ENCODE measurements around the gene FOXC1. TPM values are rescaled to one million over a fixed set of nuclear protein-coding genes. Genes with fewer than 3 reads are reported as not detected.

FOXC1 gene
- total RNA-seq, 1 experiment from 2014 or later = 7.3 TPM

- no peaks in the 10 kb centered on the region for H4K20me1 ChIP-seq (ENCODE audit: low read length)
- no peak for TF ChIP-seq EZH2 (IDR thresholded peaks at IDR 0.05; ENCODE audit: low read length, unreplicated experiment)
- TF ChIP-seq CTCF (conservative IDR thresholded peaks at IDR 0.05; ENCODE audit: low read depth, low read length) = no peak
- no peak for TF ChIP-seq EZH2phosphoT487 (IDR thresholded peaks at IDR 0.05; ENCODE audit: borderline replicate concordance, low read length)
- H3K79me2 ChIP-seq (ENCODE audit: low read length) = no peaks in the 10 kb centered on the region
- H2AFZ ChIP-seq (ENCODE audit: low read length) = no peak overlapping the region
- no peaks in the 10 kb centered on the region for H3F3A ChIP-seq (ENCODE audit: low read length, unreplicated experiment)
- H3K27ac ChIP-seq (ENCODE audit: low read length) = no peak overlapping the region
- H3K4me2 ChIP-seq (ENCODE audit: low read length) = no peak overlapping the region
- no peaks in the 10 kb centered on the region for H3K9me3 ChIP-seq (ENCODE audit: low read length)
- H3K36me3 ChIP-seq (ENCODE audit: low read depth, low read length) = no peaks in the 10 kb centered on the region
- ChIA-PET POLR2A (ENCODE audit: unreplicated experiment) (no interaction called here), CTCF (no interaction called here)
- intact Hi-C loops (cut with micrococcal nuclease) = no loop called here
- H3K4me1 ChIP-seq (ENCODE audit: insufficient read depth, low read length) = no peaks in the 10 kb centered on the region
- no peak for DNase-seq
- H3K9ac ChIP-seq (ENCODE audit: low read length) = no peak overlapping the region
- H3K4me3 ChIP-seq (ENCODE audit: low read length) = no peak overlapping the region
- no peaks in the 10 kb centered on the region for H3K9me2 ChIP-seq (replicated peaks; ENCODE audit: low read length)
- peaks cover 31% of the 10 kb centered on the region for H3K27me3 ChIP-seq (ENCODE audit: low read length)
- no peak for ATAC-seq
- BruUV-seq (replicated peaks) = no TSS peak
Measured at GRCh38 chr6:1580585-1580984, 29.1 kb upstream of the FOXC1 start.

GRCh38 chr6:1581120-1581991 lies 28.4 kb upstream of the FOXC1 start:
- ATAC-seq (no peak), DNase-seq (no peak)
- Histone ChIP-seq H3K9me3 (ENCODE audit: low read length) (no peaks in the 10 kb centered on the region), H3K4me2 (ENCODE audit: low read length) (no peak overlapping the region), H3F3A (ENCODE audit: low read length, unreplicated experiment) (no peaks in the 10 kb centered on the region), H4K20me1 (ENCODE audit: low read length) (no peaks in the 10 kb centered on the region), H3K9me2 (replicated peaks; ENCODE audit: low read length) (no peaks in the 10 kb centered on the region), H3K27me3 (ENCODE audit: low read length) (peaks cover 39% of the 10 kb centered on the region), H2AFZ (ENCODE audit: low read length) (no peak overlapping the region), H3K36me3 (ENCODE audit: low read depth, low read length) (no peaks in the 10 kb centered on the region), H3K9ac (ENCODE audit: low read length) (no peak overlapping the region), H3K4me1 (ENCODE audit: insufficient read depth, low read length) (no peaks in the 10 kb centered on the region), H3K27ac (ENCODE audit: low read length) (no peak overlapping the region), H3K79me2 (ENCODE audit: low read length) (no peaks in the 10 kb centered on the region), H3K4me3 (ENCODE audit: low read length) (no peak overlapping the region)
- intact Hi-C loops (cut with micrococcal nuclease) = no loop called here
- POLR2A ChIA-PET (ENCODE audit: unreplicated experiment) = no interaction called here
- CTCF ChIA-PET = no interaction called here
- no TSS peak for BruUV-seq (replicated peaks)
- TF ChIP-seq EZH2 (IDR thresholded peaks at IDR 0.05; ENCODE audit: low read length, unreplicated experiment) = no peak
- TF ChIP-seq CTCF (conservative IDR thresholded peaks at IDR 0.05; ENCODE audit: low read depth, low read length) = no peak
- TF ChIP-seq EZH2phosphoT487 (IDR thresholded peaks at IDR 0.05; ENCODE audit: borderline replicate concordance, low read length) = no peak

GRCh38 chr6:1584146-1584545 lies 25.6 kb upstream of the FOXC1 start:
- CTCF ChIA-PET = no interaction called here

More at GRCh38 chr6:1584146-1584545, 25.6 kb upstream of the FOXC1 start:
- no peaks in the 10 kb centered on the region for H3K4me1 ChIP-seq (ENCODE audit: insufficient read depth, low read length)
- no peak for DNase-seq
- no peak overlapping the region for H3K4me3 ChIP-seq (ENCODE audit: low read length)
- no peak for TF ChIP-seq EZH2phosphoT487 (IDR thresholded peaks at IDR 0.05; ENCODE audit: borderline replicate concordance, low read length)
- no peak for TF ChIP-seq CTCF (conservative IDR thresholded peaks at IDR 0.05; ENCODE audit: low read depth, low read length)
- TF ChIP-seq EZH2 (IDR thresholded peaks at IDR 0.05; ENCODE audit: low read length, unreplicated experiment) = no peak
- H3K36me3 ChIP-seq (ENCODE audit: low read depth, low read length) = no peaks in the 10 kb centered on the region
- POLR2A ChIA-PET (ENCODE audit: unreplicated experiment) = no interaction called here
- peaks cover 30% of the 10 kb centered on the region for H3K27me3 ChIP-seq (ENCODE audit: low read length)
- no peaks in the 10 kb centered on the region for H3K79me2 ChIP-seq (ENCODE audit: low read length)
- H2AFZ ChIP-seq (ENCODE audit: low read length) = no peak overlapping the region
- no peak for ATAC-seq
- H3K27ac ChIP-seq (ENCODE audit: low read length) = no peak overlapping the region
- H3F3A ChIP-seq (ENCODE audit: low read length, unreplicated experiment) = no peaks in the 10 kb centered on the region
- no peak overlapping the region for H3K4me2 ChIP-seq (ENCODE audit: low read length)
- BruUV-seq (replicated peaks) = no TSS peak
- no peak overlapping the region for H3K9ac ChIP-seq (ENCODE audit: low read length)
- intact Hi-C loops (cut with micrococcal nuclease) = no loop called here
- no peaks in the 10 kb centered on the region for H3K9me3 ChIP-seq (ENCODE audit: low read length)
- H4K20me1 ChIP-seq (ENCODE audit: low read length) = no peaks in the 10 kb centered on the region
- no peaks in the 10 kb centered on the region for H3K9me2 ChIP-seq (replicated peaks; ENCODE audit: low read length)
